ENCODE measurements around the gene SH3GL2.

Gene SH3GL2

DNA sequence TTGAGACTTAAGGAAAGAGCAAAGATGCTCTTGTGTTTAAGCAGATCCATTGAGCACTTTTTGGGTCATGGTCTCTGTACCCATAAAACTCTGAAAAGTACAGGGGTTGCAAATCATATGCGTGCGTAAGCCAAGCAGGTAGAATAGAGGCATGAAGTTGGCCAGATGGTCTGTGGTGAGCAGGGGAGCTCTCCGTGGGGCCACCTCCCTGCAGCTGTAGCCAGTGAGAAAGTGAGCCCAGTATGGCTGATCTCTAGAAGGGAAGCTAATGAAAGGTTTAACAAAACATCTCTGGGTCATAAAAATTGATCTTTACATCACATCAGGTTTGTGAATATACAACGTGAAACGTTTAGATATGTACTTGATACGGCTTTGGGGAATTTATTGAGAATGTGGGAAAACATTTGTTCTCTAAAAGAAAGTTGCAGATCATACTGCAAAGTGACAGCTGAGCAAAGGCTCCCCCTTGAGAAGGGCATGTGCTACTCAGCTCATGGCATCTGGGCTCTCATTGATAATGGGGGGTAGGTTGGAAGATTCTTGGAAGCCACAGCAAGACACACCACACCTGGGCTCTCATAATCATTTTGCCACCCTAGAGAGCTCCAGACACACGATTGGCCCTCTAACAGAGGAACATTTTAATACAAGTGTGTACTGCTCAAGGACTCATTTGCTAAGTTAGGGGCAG lies 30.6 kb downstream of the SH3GL2 start:
- H3K27me3 ChIP-seq (ENCODE audit: insufficient read depth, low read length): peaks cover 87% of the 10 kb centered on the region
- H3K27ac ChIP-seq (ENCODE audit: low read depth, low read length): no peak overlapping the region
- no peaks in the 10 kb centered on the region for H3K79me2 ChIP-seq (ENCODE audit: control insufficient read depth, insufficient read depth, low read length, unreplicated experiment)
- H2AFZ ChIP-seq (ENCODE audit: low read length, unreplicated experiment): no peak overlapping the region
- H3K4me1 ChIP-seq (ENCODE audit: control insufficient read depth, insufficient read depth, low read length, unreplicated experiment): no peaks in the 10 kb centered on the region
- no peaks in the 10 kb centered on the region for H3K36me3 ChIP-seq (ENCODE audit: insufficient read depth, low read length)
- no peak overlapping the region for H3K4me3 ChIP-seq (ENCODE audit: low read depth, low read length)

- Histone ChIP-seq H3K27ac (ENCODE audit: low read depth, low read length) (no peak overlapping the region), H3K27me3 (ENCODE audit: insufficient read depth, low read length) (peaks cover 84% of the 10 kb centered on the region), H2AFZ (ENCODE audit: low read length, unreplicated experiment) (no peak overlapping the region), H3K36me3 (ENCODE audit: insufficient read depth, low read length) (no peaks in the 10 kb centered on the region), H3K4me1 (ENCODE audit: control insufficient read depth, insufficient read depth, low read length, unreplicated experiment) (no peaks in the 10 kb centered on the region), H3K4me3 (ENCODE audit: low read depth, low read length) (no peak overlapping the region), H3K79me2 (ENCODE audit: control insufficient read depth, insufficient read depth, low read length, unreplicated experiment) (no peaks in the 10 kb centered on the region)
These were observed 32.5 kb downstream of the SH3GL2 start for GRCh38 chr9:17611342-17611741.

DNA sequence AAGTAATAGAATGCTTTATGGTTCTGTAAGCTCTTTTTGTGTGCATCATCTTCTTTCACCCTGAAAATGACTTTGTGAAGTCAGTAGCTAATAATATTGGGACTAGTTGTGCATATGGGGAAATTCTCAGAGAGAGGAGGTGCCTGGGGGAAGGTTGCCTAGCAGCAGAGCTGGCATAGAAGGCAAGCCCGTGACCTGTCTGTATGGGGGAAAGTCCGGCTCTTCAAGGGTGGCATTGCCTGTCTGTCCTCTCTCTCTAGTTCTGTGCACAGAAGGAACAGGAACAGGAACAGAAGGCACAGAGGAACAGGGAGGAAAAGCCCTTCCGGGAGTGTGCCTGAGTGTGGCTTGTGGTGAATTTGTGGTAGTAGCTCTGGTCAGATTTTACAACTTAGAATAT lies 33.1 kb downstream of the SH3GL2 start:
- Histone ChIP-seq H3K27me3 (ENCODE audit: insufficient read depth, low read length) (peaks cover 84% of the 10 kb centered on the region), H3K4me3 (ENCODE audit: low read depth, low read length) (no peak overlapping the region), H2AFZ (ENCODE audit: low read length, unreplicated experiment) (no peak overlapping the region), H3K36me3 (ENCODE audit: insufficient read depth, low read length) (no peaks in the 10 kb centered on the region), H3K4me1 (ENCODE audit: control insufficient read depth, insufficient read depth, low read length, unreplicated experiment) (no peaks in the 10 kb centered on the region), H3K27ac (ENCODE audit: low read depth, low read length) (no peak overlapping the region), H3K79me2 (ENCODE audit: control insufficient read depth, insufficient read depth, low read length, unreplicated experiment) (no peaks in the 10 kb centered on the region)

DNA sequence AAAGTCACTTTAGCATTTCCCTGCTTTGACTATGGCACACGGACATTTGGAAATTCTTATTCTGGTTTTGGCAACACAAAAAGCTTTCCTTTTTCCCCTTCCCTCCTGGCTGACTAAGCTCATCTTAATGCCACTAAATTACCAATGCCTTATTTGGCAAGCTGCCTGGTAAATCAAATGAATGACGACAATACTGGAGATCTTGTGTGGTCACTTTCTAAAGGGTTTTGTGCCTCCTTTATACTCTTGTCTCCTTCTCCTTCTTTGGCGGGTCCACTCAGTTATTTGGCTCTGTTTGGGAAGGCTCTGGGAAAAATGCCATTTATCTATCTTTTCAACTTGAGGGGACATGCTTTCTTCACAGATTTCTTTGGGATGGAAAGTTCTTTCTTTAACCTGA lies 34.9 kb downstream of the SH3GL2 start:
- H3K27ac ChIP-seq (ENCODE audit: low read depth, low read length): no peak overlapping the region
- H3K4me1 ChIP-seq (ENCODE audit: control insufficient read depth, insufficient read depth, low read length, unreplicated experiment): no peaks in the 10 kb centered on the region
- no peak overlapping the region for H3K4me3 ChIP-seq (ENCODE audit: low read depth, low read length)
- no peak overlapping the region for H2AFZ ChIP-seq (ENCODE audit: low read length, unreplicated experiment)
- H3K36me3 ChIP-seq (ENCODE audit: insufficient read depth, low read length): no peaks in the 10 kb centered on the region
- peaks cover 84% of the 10 kb centered on the region for H3K27me3 ChIP-seq (ENCODE audit: insufficient read depth, low read length)
- no peaks in the 10 kb centered on the region for H3K79me2 ChIP-seq (ENCODE audit: control insufficient read depth, insufficient read depth, low read length, unreplicated experiment)

DNA sequence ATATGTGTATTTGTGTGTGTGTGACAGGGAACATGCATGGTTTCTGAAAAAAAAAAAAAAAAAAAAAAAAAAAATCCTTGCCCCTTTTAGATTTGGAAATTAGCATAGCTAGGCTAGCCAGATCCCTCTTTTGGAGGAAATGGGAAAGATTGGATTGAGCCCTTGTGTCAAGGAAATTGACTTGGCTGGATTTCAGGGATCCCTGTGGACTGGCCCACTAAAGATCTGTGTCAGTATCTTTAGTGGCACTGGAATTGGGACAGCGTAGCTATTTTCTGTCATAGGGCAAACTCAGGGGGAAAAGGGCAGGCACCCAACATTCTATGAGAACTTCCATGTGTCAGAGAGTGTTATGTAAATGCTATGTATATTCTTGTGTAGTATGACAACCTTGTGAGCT lies 35.4 kb downstream of the SH3GL2 start:
- H2AFZ ChIP-seq (ENCODE audit: low read length, unreplicated experiment): no peak overlapping the region
- H3K4me1 ChIP-seq (ENCODE audit: control insufficient read depth, insufficient read depth, low read length, unreplicated experiment): no peaks in the 10 kb centered on the region
- no peaks in the 10 kb centered on the region for H3K36me3 ChIP-seq (ENCODE audit: insufficient read depth, low read length)
- peaks cover 83% of the 10 kb centered on the region for H3K27me3 ChIP-seq (ENCODE audit: insufficient read depth, low read length)
- no peak overlapping the region for H3K27ac ChIP-seq (ENCODE audit: low read depth, low read length)
- H3K79me2 ChIP-seq (ENCODE audit: control insufficient read depth, insufficient read depth, low read length, unreplicated experiment): no peaks in the 10 kb centered on the region
- no peak overlapping the region for H3K4me3 ChIP-seq (ENCODE audit: low read depth, low read length)

GRCh38 chr9:17614903-17615302 lies 36.0 kb downstream of the SH3GL2 start:
- Histone ChIP-seq H3K79me2 (ENCODE audit: control insufficient read depth, insufficient read depth, low read length, unreplicated experiment) (no peaks in the 10 kb centered on the region), H3K36me3 (ENCODE audit: insufficient read depth, low read length) (no peaks in the 10 kb centered on the region), H3K27ac (ENCODE audit: low read depth, low read length) (no peak overlapping the region), H3K4me3 (ENCODE audit: low read depth, low read length) (no peak overlapping the region), H3K4me1 (ENCODE audit: control insufficient read depth, insufficient read depth, low read length, unreplicated experiment) (no peaks in the 10 kb centered on the region), H2AFZ (ENCODE audit: low read length, unreplicated experiment) (no peak overlapping the region), H3K27me3 (ENCODE audit: insufficient read depth, low read length) (peaks cover 79% of the 10 kb centered on the region)

DNA sequence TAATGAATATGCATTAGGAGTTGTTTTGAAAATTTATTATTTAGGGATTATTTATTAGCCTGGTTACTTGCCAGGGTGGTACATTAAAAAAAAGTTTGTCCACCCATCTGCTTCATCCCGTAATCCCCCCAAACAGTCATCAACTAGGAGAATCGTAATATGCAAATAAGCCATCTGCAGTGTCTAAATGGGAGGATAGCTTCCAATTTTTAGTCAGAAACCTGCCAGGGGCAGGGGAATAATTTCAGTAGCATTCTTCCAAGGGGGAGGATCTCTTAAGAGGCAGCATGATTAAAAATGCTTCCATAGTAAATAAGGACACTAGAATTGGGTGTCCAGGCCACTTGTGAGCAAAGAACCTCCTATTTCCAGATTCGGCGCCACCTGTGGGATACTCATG lies 43.3 kb downstream of the SH3GL2 start:
- no peaks in the 10 kb centered on the region for H3K79me2 ChIP-seq (ENCODE audit: control insufficient read depth, insufficient read depth, low read length, unreplicated experiment)
- H3K27me3 ChIP-seq (ENCODE audit: insufficient read depth, low read length): peaks cover 61% of the 10 kb centered on the region
- H3K27ac ChIP-seq (ENCODE audit: low read depth, low read length): no peak overlapping the region
- no peaks in the 10 kb centered on the region for H3K36me3 ChIP-seq (ENCODE audit: insufficient read depth, low read length)
- H3K4me3 ChIP-seq (ENCODE audit: low read depth, low read length): no peak overlapping the region
- H3K4me1 ChIP-seq (ENCODE audit: control insufficient read depth, insufficient read depth, low read length, unreplicated experiment): no peaks in the 10 kb centered on the region
- H2AFZ ChIP-seq (ENCODE audit: low read length, unreplicated experiment): no peak overlapping the region

GRCh38 chr9:17622749-17623148 lies 43.9 kb downstream of the SH3GL2 start:
- Histone ChIP-seq H3K4me3 (ENCODE audit: low read depth, low read length) (no peak overlapping the region), H3K27me3 (ENCODE audit: insufficient read depth, low read length) (peaks cover 60% of the 10 kb centered on the region), H2AFZ (ENCODE audit: low read length, unreplicated experiment) (no peak overlapping the region), H3K79me2 (ENCODE audit: control insufficient read depth, insufficient read depth, low read length, unreplicated experiment) (no peaks in the 10 kb centered on the region), H3K36me3 (ENCODE audit: insufficient read depth, low read length) (no peaks in the 10 kb centered on the region), H3K4me1 (ENCODE audit: control insufficient read depth, insufficient read depth, low read length, unreplicated experiment) (no peaks in the 10 kb centered on the region), H3K27ac (ENCODE audit: low read depth, low read length) (no peak overlapping the region)

GRCh38 chr9:17623965-17624364 lies 45.1 kb downstream of the SH3GL2 start:
- Histone ChIP-seq H2AFZ (ENCODE audit: low read length, unreplicated experiment) (no peak overlapping the region), H3K4me1 (ENCODE audit: control insufficient read depth, insufficient read depth, low read length, unreplicated experiment) (no peaks in the 10 kb centered on the region), H3K79me2 (ENCODE audit: control insufficient read depth, insufficient read depth, low read length, unreplicated experiment) (no peaks in the 10 kb centered on the region), H3K36me3 (ENCODE audit: insufficient read depth, low read length) (no peaks in the 10 kb centered on the region), H3K27ac (ENCODE audit: low read depth, low read length) (no peak overlapping the region), H3K27me3 (ENCODE audit: insufficient read depth, low read length) (peaks cover 56% of the 10 kb centered on the region), H3K4me3 (ENCODE audit: low read depth, low read length) (no peak overlapping the region)

DNA sequence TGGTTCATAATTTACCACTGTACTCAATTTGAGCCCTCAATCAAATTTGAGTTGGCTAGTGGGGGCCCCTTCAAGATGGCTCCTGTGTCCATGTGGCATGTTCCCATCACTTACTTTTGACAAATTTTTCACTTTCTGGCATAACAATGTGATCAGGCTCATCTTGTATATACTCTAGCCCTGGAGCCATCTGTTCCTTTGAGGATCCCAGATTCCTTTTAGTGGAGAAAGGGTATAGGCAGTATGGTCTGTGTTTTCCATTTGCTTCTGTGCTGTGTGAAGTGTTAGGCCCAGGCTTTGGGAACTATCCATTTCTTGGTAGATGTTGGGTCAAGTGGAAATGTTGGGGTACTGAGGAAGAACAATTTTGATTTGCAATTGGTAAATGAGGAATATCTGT lies 45.7 kb downstream of the SH3GL2 start:
- Histone ChIP-seq H3K27me3 (ENCODE audit: insufficient read depth, low read length) (peaks cover 54% of the 10 kb centered on the region), H3K79me2 (ENCODE audit: control insufficient read depth, insufficient read depth, low read length, unreplicated experiment) (no peaks in the 10 kb centered on the region), H2AFZ (ENCODE audit: low read length, unreplicated experiment) (no peak overlapping the region), H3K36me3 (ENCODE audit: insufficient read depth, low read length) (no peaks in the 10 kb centered on the region), H3K4me3 (ENCODE audit: low read depth, low read length) (no peak overlapping the region), H3K4me1 (ENCODE audit: control insufficient read depth, insufficient read depth, low read length, unreplicated experiment) (no peaks in the 10 kb centered on the region), H3K27ac (ENCODE audit: low read depth, low read length) (no peak overlapping the region)

DNA sequence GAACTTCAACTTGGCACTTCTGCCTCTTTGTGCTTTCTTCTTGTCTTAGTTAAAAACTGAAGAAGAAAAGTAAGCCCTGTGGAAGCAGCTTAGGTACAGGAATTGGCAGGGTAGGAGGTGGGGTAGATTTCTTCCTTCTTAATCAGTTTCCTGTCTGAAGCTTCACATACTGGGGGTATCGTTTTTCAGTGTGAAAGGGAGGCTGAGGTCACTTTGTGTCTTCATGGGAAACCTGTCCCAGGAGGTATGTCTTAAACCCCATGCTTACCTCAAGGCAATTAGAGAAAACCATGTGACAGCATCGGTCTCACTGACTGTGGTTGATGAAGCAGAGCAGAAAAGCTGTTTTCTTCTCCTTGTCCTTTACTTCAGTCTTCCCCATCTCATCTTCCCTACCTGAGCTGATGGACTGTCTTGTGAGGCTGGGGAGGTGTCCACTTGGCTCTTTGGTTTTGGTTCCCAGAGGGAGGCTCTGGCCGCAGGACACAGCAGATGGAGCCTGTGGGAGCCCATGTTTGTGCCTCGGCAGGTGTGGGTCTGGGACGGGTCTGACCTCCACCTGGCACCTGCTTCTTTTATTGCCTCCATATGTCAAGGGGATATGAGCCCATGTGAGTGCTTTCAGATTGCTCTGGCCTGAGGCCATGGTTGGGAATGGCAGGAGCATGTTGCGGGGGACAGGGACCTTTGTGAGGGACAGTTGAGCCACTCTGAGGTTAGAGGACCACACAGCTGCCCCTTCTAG lies 47.0 kb downstream of the SH3GL2 start:
- H3K79me2 ChIP-seq (ENCODE audit: control insufficient read depth, insufficient read depth, low read length, unreplicated experiment): no peaks in the 10 kb centered on the region
- no peak overlapping the region for H2AFZ ChIP-seq (ENCODE audit: low read length, unreplicated experiment)
- H3K4me1 ChIP-seq (ENCODE audit: control insufficient read depth, insufficient read depth, low read length, unreplicated experiment): no peaks in the 10 kb centered on the region
- no peak overlapping the region for H3K4me3 ChIP-seq (ENCODE audit: low read depth, low read length)
- peaks cover 46% of the 10 kb centered on the region; the same call in 1 of the 2 replicates for H3K27me3 ChIP-seq (ENCODE audit: insufficient read depth, low read length)
- no peak overlapping the region for H3K27ac ChIP-seq (ENCODE audit: low read depth, low read length)
- no peaks in the 10 kb centered on the region for H3K36me3 ChIP-seq (ENCODE audit: insufficient read depth, low read length)

All from ACC112 (cell line).